22Rv1 (cell line): ENCODE measurements around the gene LCA5L.

Source experiments
- CTCF ChIP-seq: fragments of 450-650 bp; IDR thresholded peaks from 2 replicates; pipeline ENCODE4 v1.5.1; 2017; ENCODE audit warnings: mild to moderate bottlenecking
- ZFX ChIP-seq: fragments of 450-650 bp; IDR thresholded peaks from 2 replicates; pipeline ENCODE4 v1.6.1; 2017; ENCODE audit warnings: antibody characterized with exemption, borderline replicate concordance

- TF ChIP-seq CTCF (no peak), ZFX (no peak)
Observed at GRCh38 chr21:39422527-39423241, 22.9 kb downstream of the LCA5L start.
